OCI-LY3 (cell line): Measurements from ENCODE around the gene PELI1.

Source experiments
- EZH2phosphoT487 ChIP-seq: fragments of 200-600 bp; shearing (Covaris generic); IDR thresholded peaks from 2 replicates; pipeline ENCODE4 v1.6.1; 2018; ENCODE audit warnings: antibody characterized with exemption, mixed run types, low read depth
- TF ChIP-seq, protein P1 (sequence below): fragments of 200-600, 300-600 bp; sonication (generic); IDR thresholded peaks from 2 replicates; pipeline ENCODE4 v1.5.1; 2014; ENCODE audit warnings: antibody characterized with exemption, low read length, low read depth

GRCh38 chr2:64173156-64174135 is 29.2 kb upstream of the PELI1 start:
- TF ChIP-seq, protein P1, sequence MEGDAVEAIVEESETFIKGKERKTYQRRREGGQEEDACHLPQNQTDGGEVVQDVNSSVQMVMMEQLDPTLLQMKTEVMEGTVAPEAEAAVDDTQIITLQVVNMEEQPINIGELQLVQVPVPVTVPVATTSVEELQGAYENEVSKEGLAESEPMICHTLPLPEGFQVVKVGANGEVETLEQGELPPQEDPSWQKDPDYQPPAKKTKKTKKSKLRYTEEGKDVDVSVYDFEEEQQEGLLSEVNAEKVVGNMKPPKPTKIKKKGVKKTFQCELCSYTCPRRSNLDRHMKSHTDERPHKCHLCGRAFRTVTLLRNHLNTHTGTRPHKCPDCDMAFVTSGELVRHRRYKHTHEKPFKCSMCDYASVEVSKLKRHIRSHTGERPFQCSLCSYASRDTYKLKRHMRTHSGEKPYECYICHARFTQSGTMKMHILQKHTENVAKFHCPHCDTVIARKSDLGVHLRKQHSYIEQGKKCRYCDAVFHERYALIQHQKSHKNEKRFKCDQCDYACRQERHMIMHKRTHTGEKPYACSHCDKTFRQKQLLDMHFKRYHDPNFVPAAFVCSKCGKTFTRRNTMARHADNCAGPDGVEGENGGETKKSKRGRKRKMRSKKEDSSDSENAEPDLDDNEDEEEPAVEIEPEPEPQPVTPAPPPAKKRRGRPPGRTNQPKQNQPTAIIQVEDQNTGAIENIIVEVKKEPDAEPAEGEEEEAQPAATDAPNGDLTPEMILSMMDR: no peak
- no peak for TF ChIP-seq EZH2phosphoT487
